MCF 10A (cell line): ENCODE measurements around the gene PRSS12. TPM values are rescaled to one million over a fixed set of nuclear protein-coding genes. Genes with fewer than 3 reads are reported as not detected.
"Not testable (repeated sequence)": the region's sequence is repeated elsewhere in the genome, so short reads cannot be mapped to it uniquely, and the experiment has no call there.

ENCODE experiments used
- Bru-seq: library from RNA; stranded (reverse); fragments of 400-500 nt; gene quantifications from one replicate; lab custom pipeline; 2021; lab: Mats Ljungman, UMichigan
- BruChase-seq, 2 experiments: library from RNA; stranded (reverse); fragments of 400-500 nt; gene quantifications; one replicate each; lab custom pipeline; 2021; lab: Mats Ljungman, UMichigan
- BruUV-seq: library from RNA; stranded (reverse); fragments of 400-500 nt; replicated peaks from 2 replicates; lab custom pipeline; 2021; lab: Mats Ljungman, UMichigan
- CTCF ChIA-PET: fragments of 300-600 bp; sonication (Branson Sonifier 250); formaldehyde crosslinking; extraction: SDS; loops from one replicate; lab custom pipeline; 2021; ENCODE audit warnings: antibody characterized with exemption, inconsistent platforms; lab: Yijun Ruan, JAX
- POLR2A ChIA-PET: fragments of 300-600, 350-650 bp; sonication (Branson Sonifier 250); formaldehyde crosslinking; extraction: SDS; loops from one replicate; lab custom pipeline; 2020; ENCODE audit warnings: antibody characterized with exemption, inconsistent platforms; lab: Yijun Ruan, JAX
- DNase-seq: peaks from one replicate; pipeline ENCODE4 v3.0.0-alpha.2; 2018; ENCODE audit not compliant: unreplicated experiment
- H3K27ac Mint-ChIP-seq: one replicate; pipeline ENCODE4 v1.8.0; 2022; ENCODE audit warnings: mild to moderate bottlenecking, low read depth, mixed read lengths; ENCODE audit not compliant: unreplicated experiment
- H3K27me3 Mint-ChIP-seq: one replicate; pipeline ENCODE4 v1.8.0; 2022; ENCODE audit warnings: mixed read lengths; ENCODE audit not compliant: insufficient read depth, unreplicated experiment
- H3K36me3 Mint-ChIP-seq: one replicate; pipeline ENCODE4 v1.8.0; 2022; ENCODE audit warnings: mild to moderate bottlenecking, moderate library complexity, mixed read lengths; ENCODE audit not compliant: insufficient read depth, unreplicated experiment
- H3K4me1 Mint-ChIP-seq: one replicate; pipeline ENCODE4 v1.8.0; 2022; ENCODE audit warnings: mixed read lengths; ENCODE audit not compliant: insufficient read depth, unreplicated experiment
- H3K4me3 Mint-ChIP-seq: one replicate; pipeline ENCODE4 v1.8.0; 2022; ENCODE audit warnings: mild to moderate bottlenecking, moderate library complexity, mixed read lengths; ENCODE audit not compliant: unreplicated experiment
- H3K9me3 Mint-ChIP-seq: one replicate; pipeline ENCODE4 v1.8.0; 2022; ENCODE audit warnings: mixed read lengths; ENCODE audit not compliant: unreplicated experiment
- intact Hi-C: fragments of 100-400 bp; cut with micrococcal nuclease; formaldehyde crosslinking; loops from 2 replicates; pipeline ENCODE4 v1.14.1; 2022
- long read RNA-seq: library from polyadenylated mRNA; stranded (forward); transcript quantifications from one replicate; pipeline ENCODE4 v2.0.0, GENCODE V29; 2022
- total RNA-seq: library from RNA; stranded (reverse); gene quantifications from 2 replicates; pipeline ENCODE4 v1.2.3, GENCODE V29; 2022
- TF ChIP-seq, protein P1 (sequence below): fragments of 200-600 bp; IDR thresholded peaks from one replicate; pipeline ENCODE4 v1.8.0; 2022; ENCODE audit warnings: antibody characterized with exemption, mild to moderate bottlenecking; ENCODE audit not compliant: unreplicated experiment

Gene PRSS12, protein sequence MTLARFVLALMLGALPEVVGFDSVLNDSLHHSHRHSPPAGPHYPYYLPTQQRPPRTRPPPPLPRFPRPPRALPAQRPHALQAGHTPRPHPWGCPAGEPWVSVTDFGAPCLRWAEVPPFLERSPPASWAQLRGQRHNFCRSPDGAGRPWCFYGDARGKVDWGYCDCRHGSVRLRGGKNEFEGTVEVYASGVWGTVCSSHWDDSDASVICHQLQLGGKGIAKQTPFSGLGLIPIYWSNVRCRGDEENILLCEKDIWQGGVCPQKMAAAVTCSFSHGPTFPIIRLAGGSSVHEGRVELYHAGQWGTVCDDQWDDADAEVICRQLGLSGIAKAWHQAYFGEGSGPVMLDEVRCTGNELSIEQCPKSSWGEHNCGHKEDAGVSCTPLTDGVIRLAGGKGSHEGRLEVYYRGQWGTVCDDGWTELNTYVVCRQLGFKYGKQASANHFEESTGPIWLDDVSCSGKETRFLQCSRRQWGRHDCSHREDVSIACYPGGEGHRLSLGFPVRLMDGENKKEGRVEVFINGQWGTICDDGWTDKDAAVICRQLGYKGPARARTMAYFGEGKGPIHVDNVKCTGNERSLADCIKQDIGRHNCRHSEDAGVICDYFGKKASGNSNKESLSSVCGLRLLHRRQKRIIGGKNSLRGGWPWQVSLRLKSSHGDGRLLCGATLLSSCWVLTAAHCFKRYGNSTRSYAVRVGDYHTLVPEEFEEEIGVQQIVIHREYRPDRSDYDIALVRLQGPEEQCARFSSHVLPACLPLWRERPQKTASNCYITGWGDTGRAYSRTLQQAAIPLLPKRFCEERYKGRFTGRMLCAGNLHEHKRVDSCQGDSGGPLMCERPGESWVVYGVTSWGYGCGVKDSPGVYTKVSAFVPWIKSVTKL
- total RNA-seq = 8.9 and 10.7 TPM in 2 replicates
- percentile 57 among the genes with signal in this experiment for Bru-seq, nascent RNA
- BruChase-seq, experiment 1, labeled RNA remaining after a 6-hour chase = percentile 52 among the genes with signal in this experiment
- BruChase-seq, experiment 2, labeled RNA remaining after a 2-hour chase = percentile 55 among the genes with signal in this experiment
- long read RNA-seq, full-length matches to known transcripts = 14 of 26 reads
- long read RNA-seq, partial matches to known transcripts = 5 of 26 reads
- long read RNA-seq, other reads (novel, unspliced or antisense) = 7 of 26 reads

DNA sequence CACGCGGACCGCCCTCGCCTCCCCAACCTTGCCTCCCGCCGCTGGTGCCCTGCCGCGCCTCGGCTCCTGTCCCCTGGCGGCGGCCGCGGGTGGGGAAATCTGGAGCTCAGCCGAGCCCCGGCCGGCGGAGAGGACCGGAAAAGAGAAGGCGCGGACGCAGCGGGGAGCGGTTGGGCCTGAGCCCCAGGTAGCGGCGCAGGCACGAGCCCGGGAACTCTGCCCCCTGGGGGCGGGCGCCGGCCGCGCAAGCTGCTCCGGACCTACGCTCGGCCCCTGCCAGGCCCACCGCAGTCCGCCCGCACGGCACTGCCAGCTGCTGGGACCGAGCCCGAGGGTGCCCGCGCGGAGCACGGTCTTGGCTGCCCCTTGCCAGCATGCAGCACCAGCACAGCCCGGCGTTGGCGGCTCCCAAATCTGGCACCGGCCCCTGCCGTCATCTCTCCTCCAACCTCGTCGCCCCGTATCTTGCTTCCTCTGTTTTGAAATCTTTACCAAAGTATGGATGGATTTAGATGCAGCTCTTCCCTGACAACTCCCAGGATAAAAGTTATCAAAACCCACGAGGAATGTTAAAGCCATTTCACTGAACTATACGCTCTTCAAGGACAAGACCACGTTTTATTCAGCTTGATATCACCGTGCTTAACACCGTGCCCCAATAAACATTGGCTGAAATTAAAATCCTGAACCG is at the start of gene PRSS12:
PRSS12 (minus strand) TSS at position 161 of the 691 bp plus-strand sequence. CDS start 283 bp downstream, outside the sequence.
- BruUV-seq = no TSS peak
- intact Hi-C loops = loop anchor here (1.0 kb wide), 1 partner anchor 72 kb away; no protein-coding TSS in a partner anchor
- Mint-ChIP-seq H3K27me3 (no peaks in the 10 kb centered on the region), H3K4me1 (peaks cover 20% of the 10 kb centered on the region), H3K9me3 (no peaks in the 10 kb centered on the region), H3K4me3 (peak within 1 kb of the TSS; percentile 81), H3K36me3 (no peaks in the 10 kb centered on the region), H3K27ac (peak within 1 kb of the TSS; percentile 82)
- ChIA-PET CTCF (interaction anchor here (0.6 to 4.7 kb wide), 42 partner anchors 9 to 1709 kb away, joined by 3 to 31 read pairs (median 4); partner anchors contain the start of gene METTL14), POLR2A (interaction anchor here (1.1 to 3.1 kb wide), 9 partner anchors 12 to 74 kb away, joined by 3 to 23 read pairs (median 7); no protein-coding TSS in a partner anchor)
- TF ChIP-seq, protein P1, sequence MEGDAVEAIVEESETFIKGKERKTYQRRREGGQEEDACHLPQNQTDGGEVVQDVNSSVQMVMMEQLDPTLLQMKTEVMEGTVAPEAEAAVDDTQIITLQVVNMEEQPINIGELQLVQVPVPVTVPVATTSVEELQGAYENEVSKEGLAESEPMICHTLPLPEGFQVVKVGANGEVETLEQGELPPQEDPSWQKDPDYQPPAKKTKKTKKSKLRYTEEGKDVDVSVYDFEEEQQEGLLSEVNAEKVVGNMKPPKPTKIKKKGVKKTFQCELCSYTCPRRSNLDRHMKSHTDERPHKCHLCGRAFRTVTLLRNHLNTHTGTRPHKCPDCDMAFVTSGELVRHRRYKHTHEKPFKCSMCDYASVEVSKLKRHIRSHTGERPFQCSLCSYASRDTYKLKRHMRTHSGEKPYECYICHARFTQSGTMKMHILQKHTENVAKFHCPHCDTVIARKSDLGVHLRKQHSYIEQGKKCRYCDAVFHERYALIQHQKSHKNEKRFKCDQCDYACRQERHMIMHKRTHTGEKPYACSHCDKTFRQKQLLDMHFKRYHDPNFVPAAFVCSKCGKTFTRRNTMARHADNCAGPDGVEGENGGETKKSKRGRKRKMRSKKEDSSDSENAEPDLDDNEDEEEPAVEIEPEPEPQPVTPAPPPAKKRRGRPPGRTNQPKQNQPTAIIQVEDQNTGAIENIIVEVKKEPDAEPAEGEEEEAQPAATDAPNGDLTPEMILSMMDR = peak; percentile 59
- peak; percentile 74 for DNase-seq

GRCh38 chr4:118400356-118400755 is 47.6 kb upstream of the PRSS12 start:
- ChIA-PET POLR2A (interaction anchor here (0.6 to 1.4 kb wide), 2 partner anchors 12 to 16 kb away, joined by 3 to 4 read pairs; no protein-coding TSS in a partner anchor), CTCF (interaction anchor here (1.0 kb wide), 1 partner anchor 48 kb away, joined by 3 read pairs; the partner anchor contains the start of gene PRSS12)
- DNase-seq = no peak
- no peaks in the 10 kb centered on the region for H3K36me3 Mint-ChIP-seq
- no peaks in the 10 kb centered on the region for H3K9me3 Mint-ChIP-seq
- TF ChIP-seq, protein P1 = no peak
- H3K27me3 Mint-ChIP-seq = no peaks in the 10 kb centered on the region
- intact Hi-C loops = no loop called here
- peaks cover 28% of the 10 kb centered on the region for H3K4me1 Mint-ChIP-seq
- peak overlapping the region; percentile 1 for H3K27ac Mint-ChIP-seq
- BruUV-seq = no TSS peak
- H3K4me3 Mint-ChIP-seq = no peak overlapping the region

DNA sequence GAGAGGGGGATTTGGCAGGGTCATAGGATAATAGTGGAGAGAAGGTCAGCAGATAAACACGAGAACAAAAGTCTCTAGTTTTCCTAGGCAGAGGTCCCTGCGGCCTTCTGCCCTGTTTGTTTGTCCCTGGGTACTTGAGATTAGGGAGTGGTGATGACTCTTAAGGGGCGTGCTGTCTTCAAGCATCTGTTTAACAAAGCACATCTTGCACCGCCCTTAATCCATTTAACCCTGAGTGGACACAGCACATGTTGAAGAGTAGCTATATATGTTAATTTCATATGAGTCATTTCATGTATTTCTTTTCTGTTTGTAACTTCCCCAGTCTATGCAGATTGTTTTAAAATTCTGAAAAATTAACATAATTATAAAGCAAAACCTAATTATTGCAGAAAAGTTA is 47.1 kb upstream of the PRSS12 start:
- CTCF ChIA-PET = interaction anchor here (1.0 kb wide), 1 partner anchor 48 kb away, joined by 3 read pairs; the partner anchor contains the start of gene PRSS12
- Mint-ChIP-seq H3K4me1 (peaks cover 28% of the 10 kb centered on the region), H3K27ac (peak overlapping the region; percentile 99)
- BruUV-seq, H3K27me3 Mint-ChIP-seq, intact Hi-C loops, H3K9me3 Mint-ChIP-seq, H3K36me3 Mint-ChIP-seq, H3K4me3 Mint-ChIP-seq: not testable (repeated sequence)
- POLR2A ChIA-PET = interaction anchor here (0.6 to 1.4 kb wide), 2 partner anchors 12 to 17 kb away, joined by 3 to 4 read pairs; no protein-coding TSS in a partner anchor
- peak; percentile 52 for DNase-seq
